ENCODE measurements around the gene FOXC2. TPM values are rescaled to one million over a fixed set of nuclear protein-coding genes. Genes with fewer than 3 reads are reported as not detected.

Gene FOXC2
- polyA plus RNA-seq, 1 donor (not counting 4 experiments of a cell fraction or from before 2014, with no cell fraction given): not detected

GRCh38 chr16:86557587-86557986 is 9.0 kb upstream of the FOXC2 start:
- no peak for DNase-seq (ENCODE audit: low read depth, low spot score)

GRCh38 chr16:86558355-86559193 is 8.1 kb upstream of the FOXC2 start:
- no peak overlapping the region for H3K4me3 ChIP-seq (ENCODE audit: control insufficient read depth in 2 of 3, extremely low read depth in 1 of 3, insufficient read depth in 2 of 3, low read depth in 1 of 3, low read length in 3 of 3)
- H3K4me1 ChIP-seq (ENCODE audit: control insufficient read depth, extremely low read depth, insufficient read depth, low read length): peaks cover 15% of the 10 kb centered on the region
- H4K20me1 ChIP-seq (ENCODE audit: control insufficient read depth, extremely low read depth, insufficient read depth, low read length): no peaks in the 10 kb centered on the region
- no peaks in the 10 kb centered on the region for H3K9me3 ChIP-seq (ENCODE audit: control insufficient read depth, low read depth, low read length)
- H3K9ac ChIP-seq (ENCODE audit: control insufficient read depth, extremely low read depth, insufficient read depth, low read length): no peak overlapping the region
- DNase-seq (ENCODE audit: low read depth, low spot score) (no peak), FAIRE-seq (no peak)
- H3K27me3 ChIP-seq (ENCODE audit: control insufficient read depth, extremely low read depth, insufficient read depth, low read length): peaks cover 5% of the 10 kb centered on the region
- no peak overlapping the region for H3K4me2 ChIP-seq (ENCODE audit: control insufficient read depth, extremely low read depth, insufficient read depth, low read depth, low read length)
- TF ChIP-seq CTCF (optimal IDR thresholded peaks at IDR 0.05 in 1 of 3, IDR thresholded peaks at IDR 0.05 in 1 of 3, conservative IDR thresholded peaks at IDR 0.05 in 1 of 3; ENCODE audit: extremely low read depth in 1 of 3, insufficient read depth in 2 of 3, low read length in 3 of 3): no peak
- TF ChIP-seq EZH2 (IDR thresholded peaks at IDR 0.05; ENCODE audit: low read length): no peak
- H2AFZ ChIP-seq (ENCODE audit: control insufficient read depth, low read length): no peak overlapping the region
- dilution Hi-C loops (cut with MboI; ENCODE audit: extremely low pct_ligation_motif_present, low sequenced_read_pairs): loop anchor here (25.0 kb wide), 1 partner anchor 704 kb away; no protein-coding TSS in a partner anchor
- no peaks in the 10 kb centered on the region for H3K9me1 ChIP-seq (ENCODE audit: control insufficient read depth, extremely low read depth, insufficient read depth, low read length)
- H3K27ac ChIP-seq (ENCODE audit: control insufficient read depth, insufficient read depth, low read length): no peak overlapping the region
- H3K79me2 ChIP-seq (ENCODE audit: control insufficient read depth, insufficient read depth, low read length): peaks cover 9% of the 10 kb centered on the region
- H3K36me3 ChIP-seq (ENCODE audit: control insufficient read depth in 2 of 2, extremely low read depth in 1 of 2, insufficient read depth in 2 of 2, low read length in 2 of 2): no peaks in the 10 kb centered on the region

More at GRCh38 chr16:86557587-86557986, 9.0 kb upstream of the FOXC2 start:
- no peaks in the 10 kb centered on the region for H4K20me1 ChIP-seq (ENCODE audit: control insufficient read depth, extremely low read depth, insufficient read depth, low read length)
- no peaks in the 10 kb centered on the region for H3K9me1 ChIP-seq (ENCODE audit: control insufficient read depth, extremely low read depth, insufficient read depth, low read length)
- H3K4me1 ChIP-seq (ENCODE audit: control insufficient read depth, extremely low read depth, insufficient read depth, low read length): peaks cover 11% of the 10 kb centered on the region
- H3K36me3 ChIP-seq (ENCODE audit: control insufficient read depth in 2 of 2, extremely low read depth in 1 of 2, insufficient read depth in 2 of 2, low read length in 2 of 2): no peaks in the 10 kb centered on the region
- no peak for FAIRE-seq
- H3K79me2 ChIP-seq (ENCODE audit: control insufficient read depth, insufficient read depth, low read length): peaks cover 13% of the 10 kb centered on the region
- H3K9me3 ChIP-seq (ENCODE audit: control insufficient read depth, low read depth, low read length): no peaks in the 10 kb centered on the region
- no peak overlapping the region for H3K4me3 ChIP-seq (ENCODE audit: control insufficient read depth in 2 of 3, extremely low read depth in 1 of 3, insufficient read depth in 2 of 3, low read depth in 1 of 3, low read length in 3 of 3)
- no peaks in the 10 kb centered on the region for H3K27me3 ChIP-seq (ENCODE audit: control insufficient read depth, extremely low read depth, insufficient read depth, low read length)
- H3K4me2 ChIP-seq (ENCODE audit: control insufficient read depth, extremely low read depth, insufficient read depth, low read depth, low read length): no peak overlapping the region
- no peak overlapping the region for H3K27ac ChIP-seq (ENCODE audit: control insufficient read depth, insufficient read depth, low read length)
- dilution Hi-C loops (cut with MboI; ENCODE audit: extremely low pct_ligation_motif_present, low sequenced_read_pairs): loop anchor here (25.0 kb wide), 1 partner anchor 705 kb away; no protein-coding TSS in a partner anchor
- no peak overlapping the region for H2AFZ ChIP-seq (ENCODE audit: control insufficient read depth, low read length)
- no peak for TF ChIP-seq EZH2 (IDR thresholded peaks at IDR 0.05; ENCODE audit: low read length)
- TF ChIP-seq CTCF (optimal IDR thresholded peaks at IDR 0.05 in 1 of 3, IDR thresholded peaks at IDR 0.05 in 1 of 3, conservative IDR thresholded peaks at IDR 0.05 in 1 of 3; ENCODE audit: extremely low read depth in 1 of 3, insufficient read depth in 2 of 3, low read length in 3 of 3): no peak
- H3K9ac ChIP-seq (ENCODE audit: control insufficient read depth, extremely low read depth, insufficient read depth, low read length): no peak overlapping the region
